GM18508 (cell line): ENCODE measurements around the gene CFAP43.
"Not testable (repeated sequence)": the region's sequence is repeated elsewhere in the genome, so short reads cannot be mapped to it uniquely, and the experiment has no call there.

ENCODE experiments used
- ATAC-seq: cut with Tn5 transposase; IDR thresholded peaks from one replicate; pipeline ENCODE4 v1.9.1; 2021; ENCODE audit warnings: moderate number of reproducible peaks; ENCODE audit not compliant: insufficient read depth, unreplicated experiment

Gene CFAP43

GRCh38 chr10:104234934-104235333, 2.8 kb upstream of the CFAP43 start:
- ATAC-seq, result no peak

- no peak for ATAC-seq
Observed at GRCh38 chr10:104233817-104234216, 1.7 kb upstream of the CFAP43 start.

DNA sequence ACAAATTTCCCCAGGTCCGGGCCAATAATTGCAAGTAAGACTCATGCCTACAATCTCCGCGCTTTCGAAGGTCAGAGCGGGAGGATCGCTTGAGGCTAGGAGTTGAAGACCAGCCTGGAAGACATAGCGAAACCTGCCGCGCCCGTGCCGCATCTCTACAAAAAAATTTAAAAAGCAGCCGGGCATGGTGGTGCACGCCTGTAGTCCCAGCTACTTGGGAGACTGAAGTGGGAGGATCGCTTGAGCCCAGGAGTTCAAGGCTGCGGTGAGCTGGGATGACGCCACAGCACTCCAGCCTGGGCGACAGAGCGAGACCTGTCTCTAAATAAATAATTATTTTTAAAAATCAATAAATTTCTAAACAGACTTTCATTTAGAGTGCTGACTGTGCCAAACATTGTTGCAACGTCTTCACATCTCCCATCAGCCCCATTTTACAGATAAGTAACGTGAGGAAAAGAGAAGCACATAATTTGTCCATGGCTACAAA, 494 bp upstream of the CFAP43 start:
- no peak for ATAC-seq

DNA sequence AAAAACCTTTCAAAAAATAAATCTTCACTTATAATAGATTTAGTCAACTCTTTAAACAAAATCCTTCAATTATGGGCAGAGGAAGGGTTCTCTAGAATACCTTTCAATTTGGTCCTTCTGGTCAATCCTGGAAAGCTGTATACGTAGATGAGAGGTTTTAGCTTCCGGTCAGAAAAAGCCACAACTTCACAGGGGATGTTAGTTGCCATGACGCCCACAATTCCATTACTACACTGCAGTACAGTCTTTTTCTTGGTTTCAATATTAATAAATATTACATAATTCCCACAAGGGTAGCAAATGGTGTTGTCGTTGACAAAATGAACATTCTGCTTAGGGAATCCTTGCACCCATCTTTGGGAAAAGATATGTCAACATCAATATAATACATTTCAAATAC, 1.7 kb downstream of the CFAP43 start:
- no peak for ATAC-seq

GRCh38 chr10:104223304-104223703, 8.9 kb downstream of the CFAP43 start:
- no peak for ATAC-seq

- ATAC-seq, result no peak
Observed at GRCh38 chr10:104220522-104220921, 11.6 kb downstream of the CFAP43 start.

DNA sequence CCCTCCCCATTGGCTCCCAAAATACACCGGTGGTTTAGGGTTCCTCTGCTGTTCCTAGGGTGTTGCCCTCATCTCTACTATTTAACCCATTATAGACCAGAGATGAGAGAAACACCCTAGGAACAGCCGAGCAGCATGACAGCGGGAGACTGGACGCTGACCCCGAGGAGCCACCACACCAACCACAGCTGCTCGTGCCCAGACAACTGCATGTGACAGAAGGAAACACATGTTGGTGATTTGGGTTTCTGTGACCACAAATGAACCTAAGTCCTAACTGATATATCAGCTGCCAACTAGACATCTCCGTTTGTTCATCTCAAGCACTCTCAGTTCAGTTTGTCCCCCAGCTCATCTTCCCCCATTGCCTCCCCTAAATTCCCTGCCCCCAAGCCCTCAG, 13.4 kb downstream of the CFAP43 start:
- ATAC-seq, result no peak

- ATAC-seq, result no peak
Observed at GRCh38 chr10:104216631-104217030, 15.5 kb downstream of the CFAP43 start.

DNA sequence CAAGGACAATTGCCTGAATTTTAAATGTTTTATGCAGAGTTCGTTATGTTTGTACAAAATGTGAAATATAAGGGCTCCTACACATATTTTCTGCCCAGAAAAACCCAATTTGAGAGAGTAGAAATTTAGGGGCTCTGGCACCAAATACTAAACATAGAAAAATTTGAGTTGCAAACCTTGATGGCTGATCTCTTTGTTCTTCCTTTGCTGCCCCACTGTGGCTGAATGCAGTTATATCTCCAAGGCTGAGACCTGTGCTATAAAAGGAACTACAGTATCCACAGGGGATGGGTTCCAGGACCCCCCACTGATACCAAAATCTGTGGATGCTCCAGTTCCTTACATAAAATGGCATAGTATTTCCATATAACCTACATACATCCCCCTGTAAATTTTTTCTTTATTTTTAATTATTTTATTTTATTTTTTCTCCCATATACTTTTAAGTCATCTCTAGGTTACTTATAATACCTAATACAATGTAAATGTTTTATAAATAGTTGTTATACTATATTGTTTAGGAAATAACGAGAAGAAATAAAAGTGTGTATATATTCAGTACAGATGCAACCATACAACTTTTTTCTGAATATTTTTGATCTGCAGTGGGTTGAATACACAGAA, 22.5 kb downstream of the CFAP43 start:
- ATAC-seq, result no peak

GRCh38 chr10:104208730-104209129, 23.4 kb downstream of the CFAP43 start:
- no peak for ATAC-seq

- no peak for ATAC-seq
Observed at GRCh38 chr10:104202231-104202630, 29.9 kb downstream of the CFAP43 start.

DNA sequence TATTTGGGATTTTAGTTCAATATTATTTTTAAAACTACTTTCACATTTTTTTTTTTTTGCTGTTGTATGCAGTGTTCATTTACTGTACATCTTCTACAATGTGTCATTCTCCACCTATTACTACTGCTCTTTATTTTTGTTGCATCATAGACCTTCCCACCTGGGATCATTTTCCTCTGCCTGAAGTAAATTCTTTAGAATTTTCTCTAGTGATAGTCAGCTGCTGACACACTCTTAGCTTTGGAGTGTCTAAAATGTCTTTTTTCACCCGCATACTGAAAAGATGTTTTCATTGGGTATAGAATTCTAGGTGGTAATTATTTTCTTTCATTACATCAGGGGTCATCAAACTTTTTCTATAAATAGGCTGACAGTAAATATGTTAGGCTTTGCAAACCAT, 30.5 kb downstream of the CFAP43 start:
- no peak for ATAC-seq

GRCh38 chr10:104199567-104199966, 32.6 kb downstream of the CFAP43 start:
- no peak for ATAC-seq

GRCh38 chr10:104197364-104197763, 34.8 kb downstream of the CFAP43 start:
- ATAC-seq, result no peak

DNA sequence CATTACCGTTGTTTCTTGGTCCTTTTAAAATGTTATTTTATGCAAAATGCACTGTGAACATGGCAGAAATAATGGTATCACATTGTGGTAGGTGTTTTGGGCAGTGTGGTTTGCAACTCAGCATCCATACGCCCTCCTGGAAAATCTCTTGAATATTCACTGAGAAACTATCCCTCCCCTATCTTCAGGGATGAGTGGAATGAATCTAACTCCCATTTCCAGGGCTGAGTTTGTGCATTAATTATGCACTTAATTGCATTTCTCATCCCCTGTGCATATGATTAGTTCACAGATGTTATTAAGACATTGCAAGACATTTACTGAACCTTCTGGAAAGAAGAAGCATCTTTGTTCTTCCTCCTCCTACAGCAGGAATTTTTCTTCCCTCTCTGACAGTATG, 36.5 kb downstream of the CFAP43 start:
- no peak for ATAC-seq

GRCh38 chr10:104193787-104194186, 38.4 kb downstream of the CFAP43 start:
- no peak for ATAC-seq

DNA sequence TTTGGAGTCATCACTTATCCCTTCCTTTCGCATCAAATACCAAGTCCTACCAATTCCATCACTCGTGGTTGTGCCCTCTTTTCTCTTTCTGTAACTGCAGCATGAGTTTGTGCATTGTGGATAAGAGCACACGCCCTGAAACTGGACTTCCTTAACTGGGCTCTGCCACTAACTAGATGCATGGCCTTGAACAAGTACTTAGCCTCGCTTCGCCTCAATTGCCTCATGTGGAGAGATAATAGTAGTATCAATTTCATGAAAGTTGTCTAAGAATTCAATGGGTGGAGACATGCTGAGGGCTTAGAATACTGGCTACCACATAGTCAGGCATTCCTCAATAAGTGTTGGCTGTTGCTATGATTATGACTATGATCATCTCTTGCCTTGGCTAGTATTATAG, 41.5 kb downstream of the CFAP43 start:
- no peak for ATAC-seq

GRCh38 chr10:104183682-104184081, 48.5 kb downstream of the CFAP43 start:
- no peak for ATAC-seq

- not testable (repeated sequence) for ATAC-seq
Observed at GRCh38 chr10:104174136-104174535, 58.0 kb downstream of the CFAP43 start.

- ATAC-seq, result no peak
Observed at GRCh38 chr10:104170610-104171254, 61.4 kb downstream of the CFAP43 start.

GRCh38 chr10:104155591-104155990, 76.6 kb downstream of the CFAP43 start:
- no peak for ATAC-seq

DNA sequence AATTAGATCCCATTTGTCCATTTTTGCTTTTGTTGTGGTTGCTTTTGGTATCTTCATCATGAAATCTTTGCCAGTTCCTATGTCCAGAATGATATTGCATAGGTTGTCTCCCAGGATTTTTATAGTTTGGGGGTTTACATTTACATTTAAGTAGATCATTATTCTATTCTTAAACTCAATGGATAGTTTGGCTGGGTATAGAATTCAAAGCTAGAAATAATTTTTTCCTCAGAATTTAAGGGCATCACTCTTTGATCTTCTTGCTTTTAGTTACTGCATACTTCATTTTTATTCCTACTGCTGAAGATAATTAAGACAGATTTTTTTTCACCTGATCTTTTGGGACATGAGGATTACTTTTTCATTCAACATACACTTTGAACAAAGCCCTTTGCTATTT, 80.4 kb downstream of the CFAP43 start:
- no peak for ATAC-seq
